Midbrain (tissue), 1 donor: ENCODE measurements around the gene GPR157.
"Not testable (repeated sequence)": the region's sequence is repeated elsewhere in the genome, so short reads cannot be mapped to it uniquely, and the experiment has no call there.

Experiments
- DNase-seq: peaks from one replicate; lab custom pipeline; 2025; lab: John Stamatoyannopoulos, UW

Gene GPR157

GRCh38 chr1:9115351-9116205 is 13.3 kb downstream of the GPR157 start:
- DNase-seq: no peak

GRCh38 chr1:9112961-9113880 is 15.7 kb downstream of the GPR157 start:
- no peak for DNase-seq

- DNase-seq: no peak
Measured at GRCh38 chr1:9111957-9112356, 16.9 kb downstream of the GPR157 start.

GRCh38 chr1:9111357-9111691 is 17.6 kb downstream of the GPR157 start:
- DNase-seq: no peak

GRCh38 chr1:9110669-9111356 is 18.1 kb downstream of the GPR157 start:
- DNase-seq: peak; percentile 84

- DNase-seq: no peak
Measured at GRCh38 chr1:9108056-9108665, 20.7 kb downstream of the GPR157 start.

GRCh38 chr1:9107136-9107535 is 21.8 kb downstream of the GPR157 start:
- DNase-seq: no peak

- DNase-seq: no peak
Measured at GRCh38 chr1:9106286-9106685, 22.6 kb downstream of the GPR157 start.

GRCh38 chr1:9105336-9105867 is 23.5 kb downstream of the GPR157 start:
- no peak for DNase-seq

GRCh38 chr1:9101510-9102146 is 27.3 kb downstream of the GPR157 start:
- DNase-seq: peak; percentile 11

GRCh38 chr1:9100471-9101043 is 28.3 kb downstream of the GPR157 start:
- DNase-seq: no peak

GRCh38 chr1:9099555-9099954 is 29.3 kb downstream of the GPR157 start:
- DNase-seq: no peak

- DNase-seq: no peak
Measured at GRCh38 chr1:9097947-9098705, 30.8 kb downstream of the GPR157 start.

- DNase-seq: no peak
Measured at GRCh38 chr1:9095818-9096217, 33.1 kb downstream of the GPR157 start.

GRCh38 chr1:9093996-9094595 is 34.8 kb downstream of the GPR157 start:
- not testable (repeated sequence) for DNase-seq

- DNase-seq: no peak
Measured at GRCh38 chr1:9093581-9093980, 35.3 kb downstream of the GPR157 start.

GRCh38 chr1:9093091-9093490 is 35.8 kb downstream of the GPR157 start:
- no peak for DNase-seq

GRCh38 chr1:9088807-9089206 is 40.1 kb downstream of the GPR157 start:
- DNase-seq: no peak

GRCh38 chr1:9087411-9088125 is 41.3 kb downstream of the GPR157 start:
- no peak for DNase-seq
